ENCODE results near the gene IQGAP1.
"Not testable (repeated sequence)": the region's sequence is repeated elsewhere in the genome, so short reads cannot be mapped to it uniquely, and the experiment has no call there.

Gene IQGAP1

GRCh38 chr15:90481023-90481422 is 93.0 kb downstream of the IQGAP1 start:
- DNase-seq (ENCODE audit: low read depth in 2 of 2) = no peak

DNA sequence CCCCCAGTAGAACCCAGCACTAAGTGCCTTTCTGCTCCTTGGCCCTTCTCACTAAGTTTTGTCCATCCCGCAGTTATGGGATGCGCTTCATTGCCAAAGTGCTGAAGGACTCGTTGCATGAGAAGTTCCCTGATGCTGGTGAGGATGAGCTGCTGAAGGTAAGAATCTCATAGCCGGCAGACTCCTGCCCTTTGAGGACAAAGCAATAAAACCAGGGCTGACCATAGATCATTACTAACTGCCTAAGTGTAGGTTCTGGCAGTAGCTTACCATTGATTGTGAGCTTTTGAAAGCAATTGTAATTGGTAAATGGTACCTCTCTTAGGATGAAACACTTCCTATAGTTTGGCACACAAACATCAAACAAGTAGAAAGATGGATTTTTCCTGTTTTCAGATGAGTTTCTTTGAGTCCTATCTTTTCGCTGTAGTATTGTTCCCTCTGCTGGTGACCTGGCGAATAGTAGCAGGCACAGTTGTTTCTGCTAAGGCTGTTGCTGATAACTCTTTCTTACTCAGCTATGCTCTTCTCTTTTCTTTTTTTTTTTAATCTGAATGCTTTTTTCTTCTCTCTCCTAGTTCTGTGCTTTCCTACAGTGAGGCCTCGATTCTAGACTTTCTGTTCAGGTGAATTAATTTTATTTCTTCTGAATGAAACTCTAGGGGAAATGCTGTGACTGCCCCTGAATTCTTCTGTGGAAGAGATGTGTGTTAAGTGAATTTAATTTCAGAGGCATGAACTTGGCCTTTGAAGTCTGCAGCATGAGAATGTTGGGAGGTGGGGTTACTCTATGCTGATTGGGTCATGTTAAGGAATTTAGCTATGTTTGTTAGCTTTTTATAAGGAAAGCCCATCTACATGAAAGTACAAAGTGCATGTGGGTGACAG is 94.3 kb downstream of the IQGAP1 start:
- peak in 1 of 2 donors; percentile 3 for DNase-seq (ENCODE audit: low read depth in 2 of 2)

GRCh38 chr15:90483012-90483307 is 94.9 kb downstream of the IQGAP1 start:
- DNase-seq (ENCODE audit: low read depth in 2 of 2) = no peak

DNA sequence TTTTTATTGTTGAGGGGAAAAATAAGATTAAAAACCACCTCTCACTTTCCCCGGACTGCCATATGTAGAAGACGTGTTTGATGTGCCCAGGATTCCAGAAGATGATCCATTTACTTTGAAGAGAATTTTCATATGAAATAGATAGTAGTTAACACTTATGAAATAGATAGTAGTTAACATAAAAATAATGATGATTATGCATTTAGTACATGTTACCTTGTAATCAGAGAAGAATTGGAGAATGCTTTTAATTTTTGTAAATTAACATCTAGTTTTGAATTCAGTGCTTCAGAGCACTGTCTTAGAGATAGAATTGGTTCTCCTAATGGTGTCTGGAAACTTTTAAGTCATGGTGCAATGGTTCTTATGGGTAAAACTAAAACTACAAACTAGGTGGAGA is 95.6 kb downstream of the IQGAP1 start:
- no peak for DNase-seq (ENCODE audit: low read depth in 2 of 2)

DNA sequence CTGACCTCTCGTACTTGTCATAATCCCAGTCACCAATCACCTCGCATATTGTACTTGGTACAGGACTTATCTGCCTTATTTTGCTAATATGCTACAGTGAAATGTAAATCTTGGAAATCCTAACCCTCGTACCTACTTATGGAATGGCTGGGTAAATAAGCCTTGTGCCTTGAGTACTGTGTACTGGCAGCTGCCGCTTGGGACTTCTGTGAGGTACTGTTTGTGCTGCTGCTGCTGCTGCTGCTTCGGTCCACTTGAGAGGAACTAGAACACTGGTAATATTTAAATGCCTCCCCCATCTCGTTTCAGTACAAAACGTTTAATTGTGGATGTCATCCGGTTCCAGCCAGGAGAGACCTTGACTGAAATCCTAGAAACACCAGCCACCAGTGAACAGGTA is 99.1 kb downstream of the IQGAP1 start:
- no peak for DNase-seq (ENCODE audit: low read depth in 2 of 2)

DNA sequence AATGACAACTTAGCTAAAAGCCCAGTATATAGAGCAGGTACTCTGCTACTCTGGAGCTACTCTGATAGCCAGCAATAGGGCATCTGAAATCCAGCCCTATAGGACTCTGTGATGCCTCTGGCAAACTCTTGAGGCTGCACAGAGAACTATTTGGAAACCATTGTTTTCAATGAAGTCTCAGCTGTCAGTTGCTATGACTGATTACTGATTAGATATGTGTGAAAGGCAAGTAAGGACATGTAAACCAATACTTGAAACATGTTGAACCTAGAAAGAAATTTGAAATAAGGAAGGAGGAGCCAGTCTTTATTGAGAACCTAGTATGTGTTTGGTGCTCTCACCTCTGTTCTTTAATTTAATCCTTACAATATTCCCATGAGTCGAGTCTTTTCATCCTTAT is 101.5 kb downstream of the IQGAP1 start:
- no peak for DNase-seq (ENCODE audit: low read depth in 2 of 2)

DNA sequence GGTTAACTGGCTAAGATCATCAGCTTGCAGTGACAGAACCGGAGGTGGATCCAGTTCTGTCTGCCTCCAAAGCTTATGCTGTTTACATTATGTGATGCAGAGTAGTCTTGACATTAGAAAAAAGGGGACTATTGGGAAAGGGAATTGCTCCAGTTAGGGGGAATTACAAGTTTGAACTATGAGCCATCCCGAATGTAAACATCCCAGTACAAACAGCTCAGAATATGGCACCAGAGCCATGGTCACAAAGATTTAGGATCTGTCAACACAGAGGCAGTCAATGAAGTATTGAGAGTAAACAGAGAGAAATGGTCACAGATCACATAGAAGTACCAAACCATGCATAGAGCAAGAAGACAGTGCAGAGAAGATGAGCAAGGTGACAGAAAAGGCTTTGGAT is 101.9 kb downstream of the IQGAP1 start:
- DNase-seq (ENCODE audit: low read depth in 2 of 2) = no peak

- no peak for DNase-seq (ENCODE audit: low read depth in 2 of 2)
These were observed 105.6 kb downstream of the IQGAP1 start for GRCh38 chr15:90493647-90494046.

- no peak for DNase-seq (ENCODE audit: low read depth in 2 of 2)
These were observed 107.0 kb downstream of the IQGAP1 start for GRCh38 chr15:90495067-90495466.

DNA sequence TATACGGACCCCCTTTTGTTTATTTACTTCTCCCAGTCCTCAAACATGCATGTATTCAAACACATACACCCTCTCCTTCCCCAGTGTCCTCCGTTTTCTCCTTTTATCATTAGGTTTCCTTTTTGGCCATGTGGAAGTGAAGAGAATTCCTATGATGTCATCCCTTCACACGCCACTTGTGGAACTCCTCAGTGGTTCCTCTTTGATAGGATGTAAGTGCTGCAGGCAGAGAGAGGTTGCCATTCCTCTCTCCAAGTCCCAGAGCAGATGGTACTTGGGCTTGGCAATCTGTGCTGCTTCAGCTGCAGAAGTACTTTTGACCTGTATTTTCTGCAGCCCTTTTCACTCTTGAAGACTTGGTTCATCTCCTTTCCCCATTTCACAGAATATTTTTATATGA is 108.7 kb downstream of the IQGAP1 start:
- no peak for DNase-seq (ENCODE audit: low read depth in 2 of 2)

- no peak for DNase-seq (ENCODE audit: low read depth in 2 of 2)
These were observed 109.3 kb downstream of the IQGAP1 start for GRCh38 chr15:90497376-90497775.

GRCh38 chr15:90497912-90498311 is 109.9 kb downstream of the IQGAP1 start:
- no peak for DNase-seq (ENCODE audit: low read depth in 2 of 2)

DNA sequence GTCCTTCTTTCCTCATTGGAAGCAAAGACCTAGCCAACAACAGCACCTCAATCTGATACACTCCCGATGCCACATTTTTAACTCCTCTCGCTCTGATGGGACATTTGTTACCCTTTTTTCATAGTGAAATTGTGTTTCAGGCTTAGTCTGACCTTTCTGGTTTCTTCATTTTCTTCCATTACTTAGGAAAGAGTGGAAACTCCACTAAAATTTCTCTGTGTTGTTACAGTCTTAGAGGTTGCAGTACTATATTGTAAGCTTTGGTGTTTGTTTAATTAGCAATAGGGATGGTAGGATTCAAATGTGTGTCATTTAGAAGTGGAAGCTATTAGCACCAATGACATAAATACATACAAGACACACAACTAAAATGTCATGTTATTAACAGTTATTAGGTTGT is 112.1 kb downstream of the IQGAP1 start:
- no peak for DNase-seq (ENCODE audit: low read depth in 2 of 2)

DNA sequence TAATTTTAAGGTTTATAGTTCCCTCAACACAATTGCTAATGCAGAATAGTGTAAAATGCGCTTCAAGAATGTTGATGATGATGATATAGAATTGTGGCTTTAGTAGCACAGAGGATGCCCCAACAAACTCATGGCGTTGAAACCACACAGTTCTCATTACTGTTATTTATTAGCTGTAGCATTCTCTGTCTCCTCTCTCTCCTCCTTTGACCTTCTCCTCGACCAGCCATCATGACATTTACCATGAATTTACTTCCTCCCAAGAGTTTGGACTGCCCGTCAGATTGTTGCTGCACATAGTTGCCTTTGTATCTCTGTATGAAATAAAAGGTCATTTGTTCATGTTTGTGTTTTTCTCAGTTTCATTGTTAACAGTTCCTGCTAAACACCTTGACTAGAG is 113.9 kb downstream of the IQGAP1 start:
- DNase-seq (ENCODE audit: low read depth in 2 of 2) = no peak

GRCh38 chr15:90510781-90511180 is 122.7 kb downstream of the IQGAP1 start:
- not testable (repeated sequence) for DNase-seq (ENCODE audit: low read depth in 2 of 2)

- DNase-seq (ENCODE audit: low read depth in 2 of 2) = not testable (repeated sequence)
These were observed 123.2 kb downstream of the IQGAP1 start for GRCh38 chr15:90511211-90511618.

GRCh38 chr15:90512276-90512675 is 124.2 kb downstream of the IQGAP1 start:
- no peak for DNase-seq (ENCODE audit: low read depth in 2 of 2)

- no peak for DNase-seq (ENCODE audit: low read depth in 2 of 2)
These were observed 124.9 kb downstream of the IQGAP1 start for GRCh38 chr15:90512981-90513380.

- DNase-seq (ENCODE audit: low read depth in 2 of 2) = no peak
These were observed 125.4 kb downstream of the IQGAP1 start for GRCh38 chr15:90513448-90513847.

GRCh38 chr15:90513893-90514292 is 125.9 kb downstream of the IQGAP1 start:
- not testable (repeated sequence) for DNase-seq (ENCODE audit: low read depth in 2 of 2)

- DNase-seq (ENCODE audit: low read depth in 2 of 2) = no peak
These were observed 131.6 kb downstream of the IQGAP1 start for GRCh38 chr15:90519688-90520087.

DNA sequence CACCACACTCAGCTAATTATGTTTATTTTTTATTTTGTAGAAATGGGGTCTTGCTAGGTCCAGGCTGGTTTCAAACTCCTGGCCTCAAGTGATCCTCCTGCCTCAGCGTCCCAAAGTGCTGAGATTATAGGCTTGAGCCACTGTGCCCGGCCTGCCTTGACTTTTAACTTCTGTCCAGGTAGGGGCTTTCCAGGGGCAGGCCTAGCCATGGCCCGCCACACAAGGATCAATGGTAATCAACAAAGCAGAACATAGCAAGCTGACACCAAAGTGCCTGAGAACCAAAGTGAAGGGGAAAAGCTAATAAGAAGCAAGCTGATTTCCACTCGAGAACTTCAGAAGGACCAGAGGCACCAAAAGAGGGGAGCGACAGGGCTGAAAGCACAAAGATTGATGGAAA is 132.3 kb downstream of the IQGAP1 start:
- DNase-seq (ENCODE audit: low read depth in 2 of 2) = no peak

DNA sequence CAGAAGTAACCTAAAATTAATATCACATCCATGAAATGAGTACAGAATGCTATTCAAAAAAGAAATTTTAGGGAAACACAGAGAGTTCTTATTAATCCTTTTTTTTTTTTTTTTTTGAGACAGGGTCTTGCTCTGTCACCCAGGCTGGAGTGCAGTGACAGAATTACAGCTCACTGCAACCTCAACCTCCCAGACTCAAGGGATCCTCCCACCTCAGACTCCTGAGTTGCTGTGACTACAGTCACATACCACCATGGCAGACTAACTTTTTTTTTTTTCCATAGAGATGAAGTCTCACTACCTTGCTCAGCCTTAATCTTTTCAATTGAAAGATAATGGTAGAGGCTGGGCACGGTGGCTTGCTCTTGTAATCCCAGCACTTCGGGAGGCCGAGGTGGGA is 135.3 kb downstream of the IQGAP1 start:
- no peak for DNase-seq (ENCODE audit: low read depth in 2 of 2)
